ENCODE data around the gene SCAPER.
"Not testable (repeated sequence)": the region's sequence is repeated elsewhere in the genome, so short reads cannot be mapped to it uniquely, and the experiment has no call there.

Gene SCAPER

DNA sequence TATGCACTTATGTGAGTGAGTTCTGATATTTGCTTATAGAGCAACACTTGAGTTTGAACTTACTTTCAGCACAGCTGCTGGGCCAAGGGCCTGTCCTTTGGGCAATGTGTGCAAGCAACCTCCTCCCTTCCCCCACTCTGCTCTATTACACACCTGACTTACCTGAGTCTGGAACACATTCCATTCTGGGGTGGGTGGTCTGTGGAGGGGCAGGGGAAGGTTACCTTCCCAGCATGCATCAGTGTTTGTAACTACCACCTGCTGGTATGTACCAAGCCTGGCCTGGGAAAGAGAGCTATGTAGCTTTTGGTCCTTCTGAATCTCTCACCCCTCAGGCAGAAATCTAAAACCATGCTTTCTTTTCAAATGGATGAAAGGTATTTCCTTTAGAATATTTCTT is 465.6 kb downstream of the SCAPER start:
- no peak overlapping the region for H3K4me3 ChIP-seq (ENCODE audit: low read depth in 1 of 2, low read length in 2 of 2)
- H3K9me3 ChIP-seq (ENCODE audit: control insufficient read depth in 1 of 2, low read length in 2 of 2) = no peaks in the 10 kb centered on the region
- no peak overlapping the region for H3K9ac ChIP-seq (ENCODE audit: low read depth in 1 of 2, low read length in 2 of 2)
- no peak overlapping the region for H3K27ac ChIP-seq (ENCODE audit: low read depth, low read length)
- no peaks in the 10 kb centered on the region for H3K27me3 ChIP-seq (ENCODE audit: control insufficient read depth in 1 of 2, insufficient read depth in 2 of 2, low read length in 2 of 2)
- H3K36me3 ChIP-seq (ENCODE audit: control insufficient read depth in 1 of 2, insufficient read depth in 2 of 2, low read length in 2 of 2) = no peaks in the 10 kb centered on the region
- no peaks in the 10 kb centered on the region for H3K4me1 ChIP-seq (ENCODE audit: control insufficient read depth in 1 of 2, insufficient read depth in 2 of 2, low read length in 2 of 2)

- no peak overlapping the region for H3K27ac ChIP-seq (ENCODE audit: low read depth, low read length)
- no peak overlapping the region for H3K4me3 ChIP-seq (ENCODE audit: low read depth in 1 of 2, low read length in 2 of 2)
- no peaks in the 10 kb centered on the region for H3K4me1 ChIP-seq (ENCODE audit: control insufficient read depth in 1 of 2, insufficient read depth in 2 of 2, low read length in 2 of 2)
- no peaks in the 10 kb centered on the region for H3K9me3 ChIP-seq (ENCODE audit: control insufficient read depth in 1 of 2, low read length in 2 of 2)
- no peaks in the 10 kb centered on the region for H3K36me3 ChIP-seq (ENCODE audit: control insufficient read depth in 1 of 2, insufficient read depth in 2 of 2, low read length in 2 of 2)
- no peaks in the 10 kb centered on the region for H3K27me3 ChIP-seq (ENCODE audit: control insufficient read depth in 1 of 2, insufficient read depth in 2 of 2, low read length in 2 of 2)
- H3K9ac ChIP-seq (ENCODE audit: low read depth in 1 of 2, low read length in 2 of 2) = no peak overlapping the region
Observed at GRCh38 chr15:76433798-76434400, 471.2 kb downstream of the SCAPER start.

DNA sequence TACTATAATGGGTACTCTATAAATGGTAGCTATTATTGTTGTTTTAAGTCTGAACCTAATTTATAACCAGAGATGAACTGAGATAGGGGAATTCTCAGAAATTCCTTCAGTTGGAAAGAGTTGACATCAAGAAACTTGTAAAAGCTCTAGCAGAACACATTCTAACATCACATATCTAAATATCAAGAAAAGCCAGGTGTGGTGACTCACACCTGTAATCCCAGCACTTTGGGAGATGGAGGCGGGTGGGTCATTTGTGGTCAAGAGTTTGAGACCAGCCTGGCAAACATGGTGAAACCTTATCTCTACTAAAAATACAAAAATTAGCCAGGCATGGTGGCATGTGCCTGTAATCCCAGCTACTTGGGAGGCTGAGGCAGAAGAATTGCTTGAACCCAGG is 472.1 kb downstream of the SCAPER start:
- H3K9ac ChIP-seq (ENCODE audit: low read depth in 1 of 2, low read length in 2 of 2); H3K36me3 ChIP-seq (ENCODE audit: control insufficient read depth in 1 of 2, insufficient read depth in 2 of 2, low read length in 2 of 2); H3K4me1 ChIP-seq (ENCODE audit: control insufficient read depth in 1 of 2, insufficient read depth in 2 of 2, low read length in 2 of 2); H3K27me3 ChIP-seq (ENCODE audit: control insufficient read depth in 1 of 2, insufficient read depth in 2 of 2, low read length in 2 of 2); H3K27ac ChIP-seq (ENCODE audit: low read depth, low read length); H3K9me3 ChIP-seq (ENCODE audit: control insufficient read depth in 1 of 2, low read length in 2 of 2); H3K4me3 ChIP-seq (ENCODE audit: low read depth in 1 of 2, low read length in 2 of 2): not testable (repeated sequence)

DNA sequence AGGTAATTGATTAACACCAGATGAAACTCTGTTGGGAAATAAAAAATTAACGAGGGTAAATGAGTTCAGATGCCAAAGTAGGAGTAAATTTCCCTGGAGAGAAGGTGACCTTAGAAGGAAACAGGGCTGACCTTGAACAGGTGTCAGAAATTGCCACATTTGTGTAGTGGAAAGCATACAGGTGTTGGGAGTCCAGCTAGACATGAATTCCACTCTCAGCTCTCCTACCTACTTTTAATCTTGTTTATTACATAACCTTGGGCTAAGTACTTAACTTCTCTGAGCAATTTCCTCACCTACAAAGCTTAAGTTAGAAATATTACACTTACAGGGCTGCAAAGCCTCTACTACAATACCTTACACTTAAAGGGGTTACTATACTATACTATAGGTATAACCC is 472.5 kb downstream of the SCAPER start:
- Histone ChIP-seq H3K9ac (ENCODE audit: low read depth in 1 of 2, low read length in 2 of 2) (no peak overlapping the region), H3K4me3 (ENCODE audit: low read depth in 1 of 2, low read length in 2 of 2) (no peak overlapping the region), H3K27me3 (ENCODE audit: control insufficient read depth in 1 of 2, insufficient read depth in 2 of 2, low read length in 2 of 2) (no peaks in the 10 kb centered on the region), H3K9me3 (ENCODE audit: control insufficient read depth in 1 of 2, low read length in 2 of 2) (no peaks in the 10 kb centered on the region), H3K27ac (ENCODE audit: low read depth, low read length) (no peak overlapping the region), H3K4me1 (ENCODE audit: control insufficient read depth in 1 of 2, insufficient read depth in 2 of 2, low read length in 2 of 2) (no peaks in the 10 kb centered on the region), H3K36me3 (ENCODE audit: control insufficient read depth in 1 of 2, insufficient read depth in 2 of 2, low read length in 2 of 2) (no peaks in the 10 kb centered on the region)

DNA sequence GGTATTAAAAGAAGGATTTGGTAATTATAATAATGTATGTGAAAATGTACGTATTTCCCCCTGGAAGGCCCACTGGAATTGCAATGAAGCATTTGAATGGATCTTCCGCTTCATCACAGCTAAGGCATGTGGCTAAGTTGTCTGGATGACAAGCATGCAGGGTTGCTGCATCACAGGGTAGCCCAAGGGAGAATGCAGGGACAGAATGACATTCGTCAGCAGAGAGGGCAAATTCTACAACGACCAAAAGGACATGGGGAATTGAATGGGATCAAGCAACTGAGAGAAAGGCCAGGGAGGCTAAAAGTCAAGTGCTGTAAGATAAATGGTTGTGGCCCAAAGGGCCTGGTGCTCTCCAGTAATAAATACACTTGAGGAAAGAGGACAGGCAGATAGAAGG is 473.2 kb downstream of the SCAPER start:
- no peak overlapping the region for H3K4me3 ChIP-seq (ENCODE audit: low read depth in 1 of 2, low read length in 2 of 2)
- no peaks in the 10 kb centered on the region for H3K4me1 ChIP-seq (ENCODE audit: control insufficient read depth in 1 of 2, insufficient read depth in 2 of 2, low read length in 2 of 2)
- H3K9ac ChIP-seq (ENCODE audit: low read depth in 1 of 2, low read length in 2 of 2) = no peak overlapping the region
- no peak overlapping the region for H3K27ac ChIP-seq (ENCODE audit: low read depth, low read length)
- H3K36me3 ChIP-seq (ENCODE audit: control insufficient read depth in 1 of 2, insufficient read depth in 2 of 2, low read length in 2 of 2) = no peaks in the 10 kb centered on the region
- H3K27me3 ChIP-seq (ENCODE audit: control insufficient read depth in 1 of 2, insufficient read depth in 2 of 2, low read length in 2 of 2) = no peaks in the 10 kb centered on the region
- no peaks in the 10 kb centered on the region for H3K9me3 ChIP-seq (ENCODE audit: control insufficient read depth in 1 of 2, low read length in 2 of 2)

- H3K36me3 ChIP-seq (ENCODE audit: control insufficient read depth in 1 of 2, insufficient read depth in 2 of 2, low read length in 2 of 2); H3K4me3 ChIP-seq (ENCODE audit: low read depth in 1 of 2, low read length in 2 of 2); H3K9me3 ChIP-seq (ENCODE audit: control insufficient read depth in 1 of 2, low read length in 2 of 2); H3K9ac ChIP-seq (ENCODE audit: low read depth in 1 of 2, low read length in 2 of 2); H3K27ac ChIP-seq (ENCODE audit: low read depth, low read length); H3K4me1 ChIP-seq (ENCODE audit: control insufficient read depth in 1 of 2, insufficient read depth in 2 of 2, low read length in 2 of 2); H3K27me3 ChIP-seq (ENCODE audit: control insufficient read depth in 1 of 2, insufficient read depth in 2 of 2, low read length in 2 of 2): not testable (repeated sequence)
Observed at GRCh38 chr15:76430711-76431110, 474.4 kb downstream of the SCAPER start.

GRCh38 chr15:76429661-76430060 is 475.5 kb downstream of the SCAPER start:
- Histone ChIP-seq H3K27me3 (ENCODE audit: control insufficient read depth in 1 of 2, insufficient read depth in 2 of 2, low read length in 2 of 2) (no peaks in the 10 kb centered on the region), H3K4me3 (ENCODE audit: low read depth in 1 of 2, low read length in 2 of 2) (no peak overlapping the region), H3K4me1 (ENCODE audit: control insufficient read depth in 1 of 2, insufficient read depth in 2 of 2, low read length in 2 of 2) (no peaks in the 10 kb centered on the region), H3K9me3 (ENCODE audit: control insufficient read depth in 1 of 2, low read length in 2 of 2) (no peaks in the 10 kb centered on the region), H3K36me3 (ENCODE audit: control insufficient read depth in 1 of 2, insufficient read depth in 2 of 2, low read length in 2 of 2) (no peaks in the 10 kb centered on the region), H3K9ac (ENCODE audit: low read depth in 1 of 2, low read length in 2 of 2) (no peak overlapping the region), H3K27ac (ENCODE audit: low read depth, low read length) (no peak overlapping the region)

DNA sequence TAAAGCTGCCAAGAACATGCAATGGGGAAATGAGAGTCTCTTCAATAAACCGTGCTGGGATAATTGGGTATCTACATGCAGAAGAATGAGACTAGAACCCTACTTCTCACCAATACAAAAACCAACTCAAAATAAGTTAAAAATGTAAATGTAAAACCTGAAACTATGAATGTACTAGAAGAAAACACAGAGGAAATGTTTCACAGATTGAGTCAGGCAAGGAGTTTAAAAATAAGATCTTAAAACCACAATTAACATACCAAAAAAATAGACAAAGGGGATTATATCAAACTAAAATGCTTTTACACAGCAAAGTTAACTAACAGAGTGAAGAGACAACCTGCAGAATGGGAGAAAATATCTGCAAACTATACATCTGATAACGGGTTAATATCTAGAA is 478.2 kb downstream of the SCAPER start:
- H3K4me3 ChIP-seq (ENCODE audit: low read depth in 1 of 2, low read length in 2 of 2) = no peak overlapping the region
- H3K9ac ChIP-seq (ENCODE audit: low read depth in 1 of 2, low read length in 2 of 2) = no peak overlapping the region
- no peaks in the 10 kb centered on the region for H3K9me3 ChIP-seq (ENCODE audit: control insufficient read depth in 1 of 2, low read length in 2 of 2)
- no peak overlapping the region for H3K27ac ChIP-seq (ENCODE audit: low read depth, low read length)
- H3K27me3 ChIP-seq (ENCODE audit: control insufficient read depth in 1 of 2, insufficient read depth in 2 of 2, low read length in 2 of 2) = no peaks in the 10 kb centered on the region
- no peaks in the 10 kb centered on the region for H3K4me1 ChIP-seq (ENCODE audit: control insufficient read depth in 1 of 2, insufficient read depth in 2 of 2, low read length in 2 of 2)
- H3K36me3 ChIP-seq (ENCODE audit: control insufficient read depth in 1 of 2, insufficient read depth in 2 of 2, low read length in 2 of 2) = no peaks in the 10 kb centered on the region

GRCh38 chr15:76418352-76419140 is 486.6 kb downstream of the SCAPER start:
- Histone ChIP-seq H3K4me1 (ENCODE audit: control insufficient read depth in 1 of 2, insufficient read depth in 2 of 2, low read length in 2 of 2) (no peaks in the 10 kb centered on the region), H3K9me3 (ENCODE audit: control insufficient read depth in 1 of 2, low read length in 2 of 2) (no peaks in the 10 kb centered on the region), H3K27me3 (ENCODE audit: control insufficient read depth in 1 of 2, insufficient read depth in 2 of 2, low read length in 2 of 2) (no peaks in the 10 kb centered on the region), H3K4me3 (ENCODE audit: low read depth in 1 of 2, low read length in 2 of 2) (no peak overlapping the region), H3K9ac (ENCODE audit: low read depth in 1 of 2, low read length in 2 of 2) (no peak overlapping the region), H3K27ac (ENCODE audit: low read depth, low read length) (no peak overlapping the region), H3K36me3 (ENCODE audit: control insufficient read depth in 1 of 2, insufficient read depth in 2 of 2, low read length in 2 of 2) (no peaks in the 10 kb centered on the region)

DNA sequence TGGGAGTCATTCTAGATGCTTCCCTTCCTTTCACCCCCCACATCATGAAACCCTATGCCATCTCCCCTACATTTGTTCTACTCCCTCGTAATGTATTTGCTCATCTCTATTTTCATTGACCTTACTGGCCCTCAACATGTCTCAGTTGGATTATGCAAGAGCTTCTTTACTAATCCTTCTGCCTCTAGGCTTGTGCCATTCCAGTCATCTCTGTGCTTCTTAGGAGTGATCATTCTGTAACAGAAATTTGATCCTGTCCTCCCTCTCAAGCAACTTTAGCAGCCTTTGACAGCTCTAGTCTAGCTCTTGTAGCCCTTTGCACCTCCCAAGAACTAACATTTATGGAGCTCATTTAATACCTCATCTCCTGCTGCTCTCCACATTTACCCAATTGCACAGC is 503.9 kb downstream of the SCAPER start:
- Histone ChIP-seq H3K4me3 (ENCODE audit: low read depth in 1 of 2, low read length in 2 of 2) (no peak overlapping the region), H3K36me3 (ENCODE audit: control insufficient read depth in 1 of 2, insufficient read depth in 2 of 2, low read length in 2 of 2) (peaks cover 0 to 12% of the 10 kb centered on the region in 2 donors), H3K27ac (ENCODE audit: low read depth, low read length) (no peak overlapping the region)

More for the DNA sequence above, 503.9 kb downstream of the SCAPER start:
- no peaks in the 10 kb centered on the region for H3K9me3 ChIP-seq (ENCODE audit: control insufficient read depth in 1 of 2, low read length in 2 of 2)
- peaks cover 0 to 5% of the 10 kb centered on the region in 2 donors for H3K4me1 ChIP-seq (ENCODE audit: control insufficient read depth in 1 of 2, insufficient read depth in 2 of 2, low read length in 2 of 2)
- H3K27me3 ChIP-seq (ENCODE audit: control insufficient read depth in 1 of 2, insufficient read depth in 2 of 2, low read length in 2 of 2) = no peaks in the 10 kb centered on the region
- H3K9ac ChIP-seq (ENCODE audit: low read depth in 1 of 2, low read length in 2 of 2) = no peak overlapping the region
